ENCODE results near the gene BMI1. TPM values are rescaled to one million over a fixed set of nuclear protein-coding genes. Genes with fewer than 3 reads are reported as not detected.

The BMI1 gene
- total RNA-seq, 4 donors from 2014 or later = 60.8 to 109 (median 67.8) TPM

- H3K9me3 ChIP-seq = no peaks in the 10 kb centered on the region
- no peak overlapping the region for H3K27ac ChIP-seq
- H3K4me3 ChIP-seq = no peak overlapping the region
- WGBS, 2 donors = 77 to 79% methylated on average over 3 of the region's 3 CpGs
- no peak for DNase-seq (ENCODE audit: low spot score in 2 of 2)
- H3K36me3 ChIP-seq = no peaks in the 10 kb centered on the region
- no peaks in the 10 kb centered on the region for H3K27me3 ChIP-seq
- no peak for TF ChIP-seq EP300 (IDR thresholded peaks at IDR 0.05)
- TF ChIP-seq POLR2A (IDR thresholded peaks at IDR 0.05) = no peak
- TF ChIP-seq CTCF (IDR thresholded peaks at IDR 0.05) = no peak
- no peaks in the 10 kb centered on the region for H3K4me1 ChIP-seq
Observed at GRCh38 chr10:22293747-22294404, 27.0 kb upstream of the BMI1 start.

- Histone ChIP-seq H3K4me1 (no peaks in the 10 kb centered on the region), H3K27ac (no peak overlapping the region), H3K4me3 (no peak overlapping the region), H3K9me3 (no peaks in the 10 kb centered on the region), H3K27me3 (no peaks in the 10 kb centered on the region), H3K36me3 (no peaks in the 10 kb centered on the region)
- 42 to 49% methylated on average over 2 of the region's 2 CpGs for WGBS, 2 donors
- no peak for TF ChIP-seq CTCF (IDR thresholded peaks at IDR 0.05)
- no peak for TF ChIP-seq EP300 (IDR thresholded peaks at IDR 0.05)
- no peak for TF ChIP-seq POLR2A (IDR thresholded peaks at IDR 0.05)
- no peak for DNase-seq (ENCODE audit: low spot score in 2 of 2)
Observed at GRCh38 chr10:22294694-22295093, 26.2 kb upstream of the BMI1 start.

GRCh38 chr10:22301193-22301592, 19.7 kb upstream of the BMI1 start:
- Histone ChIP-seq H3K9me3 (no peaks in the 10 kb centered on the region), H3K4me3 (no peak overlapping the region), H3K4me1 (no peaks in the 10 kb centered on the region), H3K27ac (no peak overlapping the region), H3K36me3 (no peaks in the 10 kb centered on the region), H3K27me3 (no peaks in the 10 kb centered on the region)
- DNase-seq (ENCODE audit: low spot score in 2 of 2) = no peak
- TF ChIP-seq POLR2A (IDR thresholded peaks at IDR 0.05) (no peak), EP300 (IDR thresholded peaks at IDR 0.05) (no peak), CTCF (IDR thresholded peaks at IDR 0.05) (no peak)
- 98 to 100% methylated on average over 4 of the region's 4 CpGs for WGBS, 2 donors

- Histone ChIP-seq H3K9me3 (no peaks in the 10 kb centered on the region), H3K27ac (no peak overlapping the region), H3K4me3 (no peak overlapping the region), H3K27me3 (no peaks in the 10 kb centered on the region), H3K4me1 (no peaks in the 10 kb centered on the region), H3K36me3 (no peaks in the 10 kb centered on the region)
- no peak for DNase-seq (ENCODE audit: low spot score in 2 of 2)
- TF ChIP-seq CTCF (IDR thresholded peaks at IDR 0.05) (no peak), EP300 (IDR thresholded peaks at IDR 0.05) (no peak), POLR2A (IDR thresholded peaks at IDR 0.05) (no peak)
- WGBS, 2 donors = 85 to 94% methylated on average over 3 of the region's 3 CpGs
Observed at GRCh38 chr10:22303461-22303860, 17.4 kb upstream of the BMI1 start.

- TF ChIP-seq CTCF (IDR thresholded peaks at IDR 0.05) (no peak), EP300 (IDR thresholded peaks at IDR 0.05) (no peak), POLR2A (IDR thresholded peaks at IDR 0.05) (no peak)
- Histone ChIP-seq H3K4me1 (no peaks in the 10 kb centered on the region), H3K36me3 (no peaks in the 10 kb centered on the region), H3K27ac (no peak overlapping the region), H3K27me3 (no peaks in the 10 kb centered on the region), H3K9me3 (no peaks in the 10 kb centered on the region), H3K4me3 (no peak overlapping the region)
- 72 to 76% methylated on average over 2 of the region's 2 CpGs for WGBS, 2 donors
- DNase-seq (ENCODE audit: low spot score in 2 of 2) = no peak
Observed at GRCh38 chr10:22305721-22306120, 15.2 kb upstream of the BMI1 start.
